ENCODE data around the gene ECD.
A peak's percentile ranks its signal among the peaks of the same experiment; 100 is the strongest.
"Not testable (repeated sequence)": the region's sequence is repeated elsewhere in the genome, so short reads cannot be mapped to it uniquely, and the experiment has no call there.

The ECD gene

DNA sequence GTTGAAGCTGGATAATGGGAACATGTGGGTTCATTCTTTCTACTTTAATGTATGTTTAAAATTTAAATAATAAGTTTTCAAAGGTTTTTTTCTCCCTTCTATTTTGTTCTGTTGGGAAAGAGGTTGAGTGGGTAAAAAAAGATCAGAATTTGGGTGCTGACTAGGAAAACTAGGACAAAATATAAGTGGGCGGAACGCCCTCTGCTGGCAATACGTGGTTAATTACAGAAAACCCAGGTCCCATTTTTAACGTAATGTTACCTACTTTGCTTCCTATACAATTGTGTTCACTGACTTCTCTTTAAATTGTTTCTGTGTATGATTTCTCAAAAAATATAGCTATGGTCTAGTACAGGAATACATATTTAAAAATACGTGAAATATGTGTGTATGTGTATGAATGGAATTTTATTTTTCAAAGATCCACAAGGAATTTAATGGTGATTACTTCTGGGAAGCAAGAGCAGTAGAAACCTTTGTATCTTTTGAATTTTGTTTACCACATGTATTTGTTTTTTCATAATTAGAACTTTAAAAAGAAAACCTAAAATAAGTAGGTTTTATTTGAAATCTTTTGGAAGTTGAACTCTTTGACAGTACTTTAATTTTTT is 8.7 kb downstream of the ECD start:
- DNase-seq: peak; percentile 51

GRCh38 chr10:73156054-73156453 is 11.8 kb downstream of the ECD start:
- DNase-seq: no peak

DNA sequence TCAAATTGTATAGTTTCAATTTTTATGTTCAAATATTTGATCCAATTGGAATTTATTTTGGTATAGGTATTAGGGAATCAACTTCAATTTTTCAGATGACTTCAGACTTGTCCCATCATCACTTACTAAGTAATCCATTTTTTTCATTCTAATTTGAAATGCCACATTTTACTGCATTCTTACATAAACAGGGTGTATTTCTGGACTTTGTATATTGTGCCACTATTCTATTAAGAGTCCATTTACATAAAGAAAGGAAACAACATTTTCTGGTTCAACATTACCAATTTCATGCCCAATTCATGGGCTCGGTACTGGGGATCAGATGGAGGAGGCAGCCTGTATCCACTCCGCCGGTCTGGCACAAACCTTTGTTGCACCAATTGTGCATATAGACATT is 15.8 kb downstream of the ECD start:
- no peak for DNase-seq

DNA sequence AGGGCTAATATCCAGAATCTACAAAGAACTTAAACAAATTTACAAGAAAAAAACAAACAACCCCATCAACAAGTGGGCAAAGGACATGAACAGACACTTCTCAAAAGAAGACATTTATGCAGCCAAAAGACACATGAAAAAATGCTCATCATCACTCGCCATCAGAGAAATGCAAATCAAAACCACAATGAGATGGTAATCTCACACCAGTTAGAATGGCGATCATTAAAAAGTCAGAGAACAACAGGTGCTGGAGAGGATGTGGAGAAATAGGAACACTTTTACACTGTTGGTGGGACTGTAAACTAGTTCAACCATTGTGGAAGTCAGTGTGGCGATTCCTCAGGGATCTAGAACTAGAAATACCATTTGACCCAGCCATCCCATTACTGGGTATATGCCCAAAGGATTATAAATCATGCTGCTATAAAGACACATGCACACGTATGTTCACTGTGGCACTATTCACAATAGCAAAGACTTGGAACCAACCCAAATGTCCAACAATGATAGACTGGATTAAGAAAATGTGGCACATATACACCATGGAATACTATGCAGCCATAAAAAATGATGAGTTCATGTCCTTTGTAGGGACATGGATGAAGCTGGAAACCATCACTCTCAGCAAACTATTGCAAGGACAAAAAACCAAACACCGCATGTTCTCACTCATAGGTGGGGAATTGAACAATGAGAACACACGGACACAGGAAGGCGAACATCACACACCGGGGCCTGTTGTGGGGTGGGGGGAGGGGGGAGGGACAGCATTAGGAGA is 17.0 kb downstream of the ECD start:
- DNase-seq: not testable (repeated sequence)

- no peak for DNase-seq
These were observed 26.2 kb downstream of the ECD start for GRCh38 chr10:73141603-73142002.

DNA sequence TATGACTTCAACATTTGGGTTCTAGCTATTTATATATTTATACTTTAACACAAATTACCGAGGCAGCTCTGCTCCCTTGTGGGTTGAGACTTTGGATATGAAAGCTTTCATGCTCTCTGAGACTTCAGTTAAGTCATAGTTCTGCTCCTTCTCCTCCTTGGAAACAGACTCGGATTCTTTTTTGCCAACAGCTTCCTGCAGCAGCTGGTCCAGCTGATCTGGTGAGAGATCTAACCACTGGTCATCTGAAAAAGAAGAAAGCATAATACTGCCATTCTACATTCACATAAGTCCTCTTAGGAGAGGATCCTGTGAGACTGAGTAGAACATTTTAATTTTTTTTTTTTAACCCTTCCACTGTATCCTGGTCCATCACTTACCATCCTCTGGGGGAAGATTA is 28.6 kb downstream of the ECD start:
- no peak for DNase-seq

GRCh38 chr10:73136627-73137026 is 31.2 kb downstream of the ECD start:
- DNase-seq: no peak

DNA sequence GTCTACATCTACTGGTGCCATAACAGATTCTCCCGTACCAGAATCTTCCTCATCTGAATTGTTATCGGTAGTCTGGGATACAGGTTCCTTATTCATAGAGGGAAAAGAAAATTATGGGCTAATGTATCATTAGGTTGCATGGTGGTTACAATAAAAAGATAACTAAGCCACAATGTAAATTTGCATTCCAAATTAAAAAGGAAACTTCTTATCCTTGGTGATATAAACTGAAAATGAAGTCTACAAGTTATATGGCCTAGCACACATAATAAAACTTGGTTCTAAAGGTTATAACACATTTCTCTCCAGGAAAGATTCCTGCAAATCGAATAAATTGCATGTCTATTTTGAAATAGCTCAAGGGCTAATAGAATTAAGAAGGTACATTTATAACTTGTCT is 33.1 kb downstream of the ECD start:
- no peak for DNase-seq

DNA sequence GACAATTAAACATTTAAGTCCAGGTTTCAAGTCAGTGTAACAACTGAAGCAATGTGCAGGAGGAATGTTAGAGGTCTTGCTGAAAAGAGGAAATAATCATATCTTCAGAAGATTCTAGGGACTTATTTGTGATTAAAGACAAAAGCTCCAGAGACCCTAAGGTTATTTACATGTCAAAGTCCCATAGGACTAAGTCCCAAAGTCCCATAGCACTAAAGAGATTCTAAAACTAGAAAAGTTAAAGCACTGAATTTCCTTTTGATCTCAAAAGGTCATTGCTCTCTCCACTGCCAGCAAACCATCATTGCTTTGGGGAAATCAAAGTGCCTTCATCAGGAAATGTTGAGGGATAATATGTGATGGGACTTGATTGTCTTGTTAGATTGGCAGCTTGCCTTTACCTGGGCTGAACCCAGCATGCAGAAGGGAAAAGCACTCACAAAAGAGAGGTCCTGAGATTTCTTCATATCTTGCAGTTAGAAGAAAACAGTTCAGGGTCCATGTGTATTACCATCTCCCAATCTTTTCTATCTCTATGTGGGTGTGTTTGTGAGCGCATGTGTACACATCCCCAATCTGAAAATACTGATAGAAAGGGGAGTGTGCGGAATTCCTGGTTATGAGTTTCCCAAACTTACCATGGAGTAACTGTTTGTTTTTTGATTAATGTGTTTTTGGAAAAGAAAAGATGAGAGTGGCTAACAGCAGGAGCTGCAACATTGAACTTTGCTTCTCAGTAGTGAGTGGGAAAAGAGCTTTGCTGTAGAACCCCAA is 35.7 kb downstream of the ECD start:
- no peak for DNase-seq

- no peak for DNase-seq
These were observed 36.5 kb downstream of the ECD start for GRCh38 chr10:73131301-73131700.

DNA sequence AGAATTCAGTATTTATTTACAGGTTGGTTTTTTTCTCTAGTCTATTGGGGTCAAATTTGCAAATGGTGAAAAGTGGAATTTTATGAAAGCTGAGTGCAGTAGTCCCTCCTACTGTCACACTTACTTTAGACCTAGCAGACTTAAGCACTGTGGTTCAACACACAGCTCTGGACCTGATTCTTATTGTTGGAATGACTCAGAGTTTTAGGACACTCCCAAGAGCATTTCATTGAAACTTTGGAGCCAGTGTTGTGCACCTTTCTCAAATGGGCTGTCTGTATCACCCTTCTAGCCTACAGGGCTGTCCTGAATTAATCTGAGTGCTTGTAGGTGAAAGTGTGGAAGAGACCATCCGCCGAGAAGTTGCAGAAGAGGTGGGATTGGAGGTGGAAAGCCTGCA is 41.5 kb downstream of the ECD start:
- DNase-seq: no peak

- no peak for DNase-seq
These were observed 47.9 kb downstream of the ECD start for GRCh38 chr10:73119952-73120351.

- DNase-seq: no peak
These were observed 48.4 kb downstream of the ECD start for GRCh38 chr10:73119457-73119856.

DNA sequence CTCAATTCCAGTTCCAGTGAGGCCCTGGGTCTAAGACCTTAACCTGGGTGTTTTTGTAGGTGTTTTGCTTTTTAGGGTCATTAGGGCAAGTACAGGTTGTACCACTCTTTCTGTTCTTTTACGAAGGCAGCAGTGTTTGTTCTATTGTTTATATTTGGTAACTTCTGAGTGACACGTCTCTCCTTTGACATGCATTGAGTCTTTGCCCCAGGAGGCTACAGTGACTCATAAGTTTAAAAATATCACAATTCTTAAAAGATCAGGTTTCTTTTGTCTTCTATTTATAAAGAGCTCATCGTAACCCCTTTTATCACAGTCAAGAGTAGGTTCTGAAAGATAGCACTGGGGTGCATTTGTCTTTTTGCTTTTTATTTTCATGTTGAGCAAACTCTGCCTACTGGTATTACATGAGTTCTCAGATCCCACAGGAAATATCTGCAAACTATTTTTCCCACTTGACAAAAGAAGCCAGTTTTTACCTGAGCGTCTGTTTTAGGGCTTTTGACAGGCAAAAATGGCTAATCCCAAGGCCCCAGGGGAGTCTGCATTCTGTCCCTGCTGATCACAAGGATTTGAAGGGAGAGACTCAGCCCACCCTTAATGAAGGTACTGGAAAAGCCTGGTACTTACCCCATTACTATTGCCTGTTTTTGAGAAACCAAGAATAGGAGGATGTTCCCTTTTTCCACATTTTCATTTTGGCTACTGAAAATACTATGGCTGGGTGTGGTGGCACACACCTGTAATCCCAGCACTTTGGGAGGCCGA is 49.6 kb downstream of the ECD start:
- peak; percentile 45 for DNase-seq

GRCh38 chr10:73116017-73116416 is 51.8 kb downstream of the ECD start:
- DNase-seq: no peak

GRCh38 chr10:73113551-73113950 is 54.3 kb downstream of the ECD start:
- peak; percentile 38 for DNase-seq

- not testable (repeated sequence) for DNase-seq
These were observed 55.8 kb downstream of the ECD start for GRCh38 chr10:73112032-73112431.

DNA sequence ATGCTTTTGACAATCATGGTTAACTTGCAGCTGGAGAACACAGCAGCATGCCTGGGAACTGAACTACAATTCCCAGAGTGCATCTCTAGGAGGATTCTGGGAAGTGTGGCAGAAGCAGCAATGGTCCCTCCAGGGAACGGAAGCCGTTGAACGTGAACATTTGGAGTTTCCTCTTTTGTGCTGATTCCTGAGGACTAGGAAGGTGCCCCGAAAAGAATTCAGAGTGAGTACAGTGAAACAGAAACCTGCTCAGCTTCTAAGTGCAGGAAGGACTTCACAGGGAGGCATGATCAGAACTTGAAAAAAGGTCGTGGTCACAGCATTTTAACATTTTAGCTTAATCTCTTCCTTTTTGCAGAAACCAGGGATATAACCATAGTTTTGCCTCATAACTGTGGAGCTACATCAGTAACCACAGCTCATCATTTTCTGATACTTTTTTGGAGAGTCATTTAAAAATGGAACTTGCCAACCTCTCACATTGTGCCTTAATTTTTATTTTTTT is 57.4 kb downstream of the ECD start, which contains the start of gene NUDT13:
Gene NUDT13 (plus strand): TSS at position 111 of the 505 bp plus-strand sequence. CDS start 3,911 bp downstream, outside the sequence.
- DNase-seq: peak; percentile 84

- DNase-seq: not testable (repeated sequence)
These were observed 58.6 kb downstream of the ECD start for GRCh38 chr10:73109248-73109652.

DNA sequence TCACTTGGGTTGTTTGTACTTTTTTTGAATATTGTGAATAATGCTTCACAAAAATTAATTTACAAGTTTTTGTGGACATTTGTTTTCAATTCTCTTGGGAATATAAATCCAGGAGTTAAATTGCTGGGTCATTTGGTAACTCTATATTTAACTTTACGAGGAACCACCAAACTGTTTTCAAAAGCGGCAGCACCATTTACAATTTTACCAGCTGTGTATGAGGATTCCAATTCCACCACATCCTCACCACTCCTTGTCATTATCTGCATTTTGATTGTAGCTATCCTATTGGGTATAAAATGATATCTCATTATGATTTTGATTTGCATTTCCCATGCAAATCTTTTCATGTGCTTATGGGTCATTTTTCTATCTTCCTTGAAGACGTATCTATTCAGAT is 61.5 kb downstream of the ECD start:
- no peak for DNase-seq

DNA sequence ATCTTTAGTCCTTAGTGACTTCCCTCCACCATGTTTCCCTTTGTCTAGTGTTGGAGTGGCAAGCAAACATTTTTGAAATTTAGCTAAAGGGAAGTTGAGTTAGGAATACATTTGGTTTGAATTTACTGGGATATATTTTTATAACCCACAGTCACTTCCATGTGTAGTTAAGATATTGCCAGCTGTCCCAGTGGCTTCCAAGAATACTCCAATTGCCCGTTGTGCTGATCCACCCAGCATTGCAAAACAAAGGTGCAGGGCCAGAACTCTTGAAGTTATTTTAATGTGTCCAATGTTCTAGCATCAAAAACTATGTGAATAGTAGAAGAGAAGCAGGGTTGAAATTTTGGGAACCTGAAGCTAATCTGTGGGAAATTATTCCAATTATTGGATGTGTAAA is 68.7 kb downstream of the ECD start:
- DNase-seq: no peak

DNA sequence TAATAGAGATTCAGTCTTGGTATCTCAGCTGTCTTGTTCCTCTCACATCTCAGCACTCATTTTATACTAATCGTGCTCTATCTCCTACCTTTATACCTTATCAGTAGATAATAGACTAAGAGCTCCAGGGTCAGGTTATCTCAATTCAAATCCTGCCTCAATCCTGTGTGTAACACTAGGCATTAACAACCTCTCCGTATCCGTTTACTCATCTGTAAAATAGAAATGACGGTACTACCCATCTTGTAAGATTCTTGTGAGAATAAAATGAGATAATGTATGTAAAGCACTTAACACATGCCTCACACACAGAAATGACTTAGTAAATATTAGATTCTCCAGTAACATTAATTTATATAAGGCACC is 70.5 kb downstream of the ECD start:
- no peak for DNase-seq

Measured in fibroblast of skin of scalp (primary cell).